IMR-90 (cell line): ENCODE results near the gene DCAF17.

ENCODE experiments used
- CTCF ChIP-seq: conservative IDR thresholded peaks from 2 replicates; pipeline ENCODE4 v1.5.1; 2012; ENCODE audit warnings: mild to moderate bottlenecking, low read depth, low read length, improper control_type of control experiment
- NFE2L2 ChIP-seq: fragments of 150-350 bp; IDR thresholded peaks from 2 replicates; pipeline ENCODE4 v1.6.1; 2016; ENCODE audit warnings: low read depth, mild to moderate bottlenecking, low read length
- POLR2A ChIP-seq: IDR thresholded peaks from 2 replicates; pipeline ENCODE4 v1.6.1; 2012; ENCODE audit warnings: mild to moderate bottlenecking, low read depth, low read length
- RCOR1 ChIP-seq: IDR thresholded peaks from 2 replicates; pipeline ENCODE4 v1.6.1; 2012; ENCODE audit warnings: mild to moderate bottlenecking, low read length, improper control_type of control experiment; ENCODE audit not compliant: insufficient replicate concordance

- TF ChIP-seq POLR2A (no peak), NFE2L2 (no peak), CTCF (no peak), RCOR1 (no peak)
Observed at GRCh38 chr2:171530378-171530777, 96.4 kb downstream of the DCAF17 start.
